Lung (tissue), 12 donors: ENCODE data around the gene AJM1. TPM values are rescaled to one million over a fixed set of nuclear protein-coding genes. Genes with fewer than 3 reads are reported as not detected.

ENCODE experiments used
- ATAC-seq: fragments of 200-7000 bp; cut with Tn5 transposase; one replicate; pipeline ENCODE4 v1.9.1; 2020; ENCODE audit warnings: moderate number of reproducible peaks; ENCODE audit not compliant: insufficient read depth, low FRiP score
- DNase-seq, 3 donors: peaks; one replicate each; pipeline ENCODE4 v3.0.0-alpha.2; 2013 to 2017
- H3K27ac ChIP-seq, 2 donors: one replicate each; pipeline ENCODE4 v1.5.1; 2013; ENCODE audit warnings: mild to moderate bottlenecking in 2 of 2, moderate library complexity in 2 of 2, control low read depth in 1 of 2, inconsistent platforms in 1 of 2, low read depth in 1 of 2, low read length in 1 of 2
- H3K27me3 ChIP-seq, 3 donors: one replicate each; pipeline ENCODE4 v1.5.1; 2013; ENCODE audit warnings: low read length in 2 of 3; ENCODE audit not compliant: control insufficient read depth in 3 of 3, insufficient read depth in 3 of 3
- H3K36me3 ChIP-seq, 4 donors: one replicate each; pipeline ENCODE4 v1.5.1; 2013; ENCODE audit warnings: low read length in 4 of 4, mild to moderate bottlenecking in 1 of 4, moderate library complexity in 1 of 4; ENCODE audit not compliant: control insufficient read depth in 4 of 4, insufficient read depth in 4 of 4
- H3K4me1 ChIP-seq, 5 donors: one replicate each; pipeline ENCODE4 v1.5.1; 2013; ENCODE audit warnings: low read length in 5 of 5, mild to moderate bottlenecking in 2 of 5, moderate library complexity in 1 of 5; ENCODE audit not compliant: control insufficient read depth in 5 of 5, insufficient read depth in 5 of 5
- H3K4me3 ChIP-seq: one replicate; pipeline ENCODE4 v1.5.1; 2013; ENCODE audit warnings: mild to moderate bottlenecking, control low read depth, moderate library complexity
- H3K9ac ChIP-seq, 2 donors: one replicate each; pipeline ENCODE4 v1.5.1; 2013; ENCODE audit warnings: low read length in 2 of 2, control low read depth in 1 of 2; ENCODE audit not compliant: insufficient read depth in 1 of 2
- H3K9me3 ChIP-seq, 4 donors: one replicate each; pipeline ENCODE4 v1.5.1; 2013; ENCODE audit warnings: low read length in 3 of 4, mild to moderate bottlenecking in 1 of 4, moderate library complexity in 1 of 4; ENCODE audit not compliant: control insufficient read depth in 4 of 4, insufficient read depth in 3 of 4
- CTCF ChIP-seq: IDR thresholded peaks from 2 replicates; pipeline ENCODE4 v1.5.1; 2012; ENCODE audit warnings: mild to moderate bottlenecking; ENCODE audit errors: control extremely low read depth, extremely low read depth
- WGBS, 2 donors: extraction: QIAGEN DNeasy Blood & Tissue Kit; methylation state at CpG; one replicate each; pipeline ENCODE4 v1.1.7; 2013; 5-methylcytosine and 5-hydroxymethylcytosine counted together
- polyA plus RNA-seq, 2 donors: library from polyadenylated mRNA; stranded (reverse); fragments of 200-250 nt; gene quantifications; one replicate each; pipeline ENCODE4 v1.2.1, GENCODE V29; 2013
- total RNA-seq, 2 donors: library from RNA; depleted of rRNA in 1 of 2; stranded (reverse); fragments of >200 nt in 1 of 2; gene quantifications; one replicate each; pipeline ENCODE4 v1.2.1, GENCODE V29; 2014 to 2021
- donor health status: control.
- donor health status: control.
- donor health status: Bipolar disorder and iron deficiency.
- donor health status: healthy.
- donor health status: DM: yes; HTN: yes; CAD: no.

The AJM1 gene
- total and polyA plus RNA-seq, 4 donors: 1.1 to 4.3 (median 1.5) TPM

- Histone ChIP-seq H3K27ac (no peak overlapping the region), H3K9ac (no peak overlapping the region), H3K4me1 (peaks cover 0 to 14% (median 5%) of the 10 kb centered on the region in 5 donors), H3K36me3 (peaks cover 6 to 41% (median 20%) of the 10 kb centered on the region in 4 donors), H3K9me3 (no peaks in the 10 kb centered on the region), H3K4me3 (no peak overlapping the region), H3K27me3 (no peaks in the 10 kb centered on the region)
- no peak for ATAC-seq
- WGBS, 2 donors: 91 to 92% methylated on average over 9 of the region's 9 CpGs
- no peak for DNase-seq
- no peak for TF ChIP-seq CTCF
Observed at GRCh38 chr9:136860529-136860928, 18.3 kb downstream of the AJM1 start.

- peaks cover 0 to 14% (median 5%) of the 10 kb centered on the region in 5 donors for H3K4me1 ChIP-seq
- ATAC-seq: no peak
- no peak overlapping the region for H3K27ac ChIP-seq
- no peak for DNase-seq
- no peak for TF ChIP-seq CTCF
- WGBS, 2 donors: 94 to 96% methylated on average over 22 of the region's 22 CpGs
- H3K9ac ChIP-seq: no peak overlapping the region
- no peak overlapping the region for H3K4me3 ChIP-seq
- no peaks in the 10 kb centered on the region for H3K27me3 ChIP-seq
- peaks cover 6 to 41% (median 20%) of the 10 kb centered on the region in 4 donors for H3K36me3 ChIP-seq
- H3K9me3 ChIP-seq: no peaks in the 10 kb centered on the region
Observed at GRCh38 chr9:136860933-136861873, 18.9 kb downstream of the AJM1 start.

GRCh38 chr9:136861874-136862457, 19.7 kb downstream of the AJM1 start:
- Histone ChIP-seq H3K36me3 (peaks cover 6 to 41% (median 20%) of the 10 kb centered on the region in 4 donors), H3K4me3 (no peak overlapping the region), H3K9ac (no peak overlapping the region), H3K27ac (no peak overlapping the region), H3K4me1 (peaks cover 0 to 14% (median 5%) of the 10 kb centered on the region in 5 donors), H3K9me3 (no peaks in the 10 kb centered on the region), H3K27me3 (no peaks in the 10 kb centered on the region)
- no peak for ATAC-seq
- no peak for DNase-seq
- WGBS, 2 donors: 91 to 92% methylated on average over 26 of the region's 26 CpGs
- no peak for TF ChIP-seq CTCF
